Measurements from ENCODE around the gene CASP3. TPM values are rescaled to one million over a fixed set of nuclear protein-coding genes. Genes with fewer than 3 reads are reported as not detected.
A peak's percentile ranks its signal among the peaks of the same experiment; 100 is the strongest.

Gene CASP3
- total and polyA plus RNA-seq, 9 of the 15 experiments (the other 6 are each of a cell fraction or from before 2014, with no cell fraction given) = 17.6 to 40.1 (median 31.8) TPM

DNA sequence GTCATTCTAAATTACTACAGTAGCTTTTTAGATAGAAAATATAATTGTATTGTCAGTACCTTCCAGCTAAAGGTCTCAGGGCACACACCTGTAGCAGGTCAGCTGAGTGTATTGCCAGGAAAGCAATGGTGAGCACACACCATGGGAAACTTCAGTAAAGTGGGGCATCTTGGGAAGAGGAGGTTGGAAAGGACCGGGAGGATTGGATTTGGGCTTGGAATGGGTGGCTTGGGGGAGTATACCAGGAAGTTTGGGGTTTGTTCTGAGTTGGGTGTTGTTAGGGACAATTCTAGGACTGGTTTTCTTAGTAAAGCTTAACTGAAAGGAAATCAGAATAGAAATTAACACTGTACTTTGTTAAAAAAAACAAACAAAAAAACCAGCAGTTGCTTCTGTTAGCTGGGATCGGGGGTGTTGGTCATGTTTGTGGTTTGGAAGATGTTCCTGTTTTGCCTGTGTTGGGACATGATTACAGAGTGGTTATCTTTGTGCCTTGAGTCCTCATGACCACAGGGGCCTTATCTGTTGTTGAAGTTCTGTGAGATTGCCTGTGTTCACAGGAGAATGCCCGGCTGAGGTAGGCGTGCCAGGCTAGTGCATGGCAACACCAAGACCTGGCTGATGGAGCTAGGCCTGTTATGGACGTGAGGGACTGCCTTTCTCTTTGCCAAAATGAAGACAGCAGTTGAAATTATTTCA lies 35.4 kb upstream of the CASP3 start (continued):
- TF ChIP-seq, protein P1, sequence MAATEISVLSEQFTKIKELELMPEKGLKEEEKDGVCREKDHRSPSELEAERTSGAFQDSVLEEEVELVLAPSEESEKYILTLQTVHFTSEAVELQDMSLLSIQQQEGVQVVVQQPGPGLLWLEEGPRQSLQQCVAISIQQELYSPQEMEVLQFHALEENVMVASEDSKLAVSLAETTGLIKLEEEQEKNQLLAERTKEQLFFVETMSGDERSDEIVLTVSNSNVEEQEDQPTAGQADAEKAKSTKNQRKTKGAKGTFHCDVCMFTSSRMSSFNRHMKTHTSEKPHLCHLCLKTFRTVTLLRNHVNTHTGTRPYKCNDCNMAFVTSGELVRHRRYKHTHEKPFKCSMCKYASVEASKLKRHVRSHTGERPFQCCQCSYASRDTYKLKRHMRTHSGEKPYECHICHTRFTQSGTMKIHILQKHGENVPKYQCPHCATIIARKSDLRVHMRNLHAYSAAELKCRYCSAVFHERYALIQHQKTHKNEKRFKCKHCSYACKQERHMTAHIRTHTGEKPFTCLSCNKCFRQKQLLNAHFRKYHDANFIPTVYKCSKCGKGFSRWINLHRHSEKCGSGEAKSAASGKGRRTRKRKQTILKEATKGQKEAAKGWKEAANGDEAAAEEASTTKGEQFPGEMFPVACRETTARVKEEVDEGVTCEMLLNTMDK (IDR thresholded peaks at IDR 0.05; ENCODE audit: borderline replicate concordance, insufficient read depth, low read depth, low read length, poor library complexity, severe bottlenecking) = no peak
- TF ChIP-seq, protein P2, sequence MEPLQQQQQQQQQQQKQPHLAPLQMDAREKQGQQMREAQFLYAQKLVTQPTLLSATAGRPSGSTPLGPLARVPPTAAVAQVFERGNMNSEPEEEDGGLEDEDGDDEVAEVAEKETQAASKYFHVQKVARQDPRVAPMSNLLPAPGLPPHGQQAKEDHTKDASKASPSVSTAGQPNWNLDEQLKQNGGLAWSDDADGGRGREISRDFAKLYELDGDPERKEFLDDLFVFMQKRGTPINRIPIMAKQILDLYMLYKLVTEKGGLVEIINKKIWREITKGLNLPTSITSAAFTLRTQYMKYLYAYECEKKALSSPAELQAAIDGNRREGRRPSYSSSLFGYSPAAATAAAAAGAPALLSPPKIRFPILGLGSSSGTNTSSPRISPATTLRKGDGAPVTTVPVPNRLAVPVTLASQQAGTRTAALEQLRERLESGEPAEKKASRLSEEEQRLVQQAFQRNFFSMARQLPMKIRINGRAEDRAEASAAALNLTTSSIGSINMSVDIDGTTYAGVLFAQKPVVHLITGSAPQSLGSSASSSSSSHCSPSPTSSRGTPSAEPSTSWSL (CRISPR knock-in tag; IDR thresholded peaks at IDR 0.05; ENCODE audit: borderline replicate concordance) = no peak
- TF ChIP-seq PHF21A (IDR thresholded peaks at IDR 0.05; ENCODE audit: borderline replicate concordance, low read depth) (no peak), HLTF (IDR thresholded peaks at IDR 0.05) (peak; percentile 69; the same call in 1 of the 2 replicates), BCL6 (CRISPR knock-in tag; IDR thresholded peaks at IDR 0.05) (no peak), BRD4 (IDR thresholded peaks at IDR 0.05) (no peak), PURB (CRISPR knock-in tag; IDR thresholded peaks at IDR 0.05; ENCODE audit: low read depth) (no peak), U2AF1 (optimal IDR thresholded peaks at IDR 0.05; ENCODE audit: low read depth, low read length) (no peak), EP400 (IDR thresholded peaks at IDR 0.05) (peak; percentile 34; the same call in 1 of the 2 replicates), POLR2A (conservative IDR thresholded peaks at IDR 0.05) (no peak), HSF4 (CRISPR knock-in tag; IDR thresholded peaks at IDR 0.05; ENCODE audit: borderline replicate concordance) (no peak), PCBP2 (IDR thresholded peaks at IDR 0.05; ENCODE audit: low read depth, low read length, poor library complexity, severe bottlenecking) (no peak), BDP1 (IDR thresholded peaks at IDR 0.05; ENCODE audit: insufficient read depth, insufficient read length) (no peak), XRCC5 (IDR thresholded peaks at IDR 0.05; ENCODE audit: low read depth, low read length) (no peak), ZFP36 (IDR thresholded peaks at IDR 0.05; ENCODE audit: low read depth, low read length, partially characterized antibody) (no peak), NBN (IDR thresholded peaks at IDR 0.05; ENCODE audit: low read depth) (peak; percentile 93), TAL1 (IDR thresholded peaks at IDR 0.05) (peak; percentile 98), HDAC3 (IDR thresholded peaks at IDR 0.05; ENCODE audit: borderline replicate concordance, partially characterized antibody) (peak; percentile 88), BMI1 (IDR thresholded peaks at IDR 0.05; ENCODE audit: low read length) (no peak)
- TF ChIP-seq, protein P3, sequence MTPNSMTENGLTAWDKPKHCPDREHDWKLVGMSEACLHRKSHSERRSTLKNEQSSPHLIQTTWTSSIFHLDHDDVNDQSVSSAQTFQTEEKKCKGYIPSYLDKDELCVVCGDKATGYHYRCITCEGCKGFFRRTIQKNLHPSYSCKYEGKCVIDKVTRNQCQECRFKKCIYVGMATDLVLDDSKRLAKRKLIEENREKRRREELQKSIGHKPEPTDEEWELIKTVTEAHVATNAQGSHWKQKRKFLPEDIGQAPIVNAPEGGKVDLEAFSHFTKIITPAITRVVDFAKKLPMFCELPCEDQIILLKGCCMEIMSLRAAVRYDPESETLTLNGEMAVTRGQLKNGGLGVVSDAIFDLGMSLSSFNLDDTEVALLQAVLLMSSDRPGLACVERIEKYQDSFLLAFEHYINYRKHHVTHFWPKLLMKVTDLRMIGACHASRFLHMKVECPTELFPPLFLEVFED (CRISPR knock-in tag; conservative IDR thresholded peaks at IDR 0.05) = peak; percentile 89
- TF ChIP-seq, protein P4, sequence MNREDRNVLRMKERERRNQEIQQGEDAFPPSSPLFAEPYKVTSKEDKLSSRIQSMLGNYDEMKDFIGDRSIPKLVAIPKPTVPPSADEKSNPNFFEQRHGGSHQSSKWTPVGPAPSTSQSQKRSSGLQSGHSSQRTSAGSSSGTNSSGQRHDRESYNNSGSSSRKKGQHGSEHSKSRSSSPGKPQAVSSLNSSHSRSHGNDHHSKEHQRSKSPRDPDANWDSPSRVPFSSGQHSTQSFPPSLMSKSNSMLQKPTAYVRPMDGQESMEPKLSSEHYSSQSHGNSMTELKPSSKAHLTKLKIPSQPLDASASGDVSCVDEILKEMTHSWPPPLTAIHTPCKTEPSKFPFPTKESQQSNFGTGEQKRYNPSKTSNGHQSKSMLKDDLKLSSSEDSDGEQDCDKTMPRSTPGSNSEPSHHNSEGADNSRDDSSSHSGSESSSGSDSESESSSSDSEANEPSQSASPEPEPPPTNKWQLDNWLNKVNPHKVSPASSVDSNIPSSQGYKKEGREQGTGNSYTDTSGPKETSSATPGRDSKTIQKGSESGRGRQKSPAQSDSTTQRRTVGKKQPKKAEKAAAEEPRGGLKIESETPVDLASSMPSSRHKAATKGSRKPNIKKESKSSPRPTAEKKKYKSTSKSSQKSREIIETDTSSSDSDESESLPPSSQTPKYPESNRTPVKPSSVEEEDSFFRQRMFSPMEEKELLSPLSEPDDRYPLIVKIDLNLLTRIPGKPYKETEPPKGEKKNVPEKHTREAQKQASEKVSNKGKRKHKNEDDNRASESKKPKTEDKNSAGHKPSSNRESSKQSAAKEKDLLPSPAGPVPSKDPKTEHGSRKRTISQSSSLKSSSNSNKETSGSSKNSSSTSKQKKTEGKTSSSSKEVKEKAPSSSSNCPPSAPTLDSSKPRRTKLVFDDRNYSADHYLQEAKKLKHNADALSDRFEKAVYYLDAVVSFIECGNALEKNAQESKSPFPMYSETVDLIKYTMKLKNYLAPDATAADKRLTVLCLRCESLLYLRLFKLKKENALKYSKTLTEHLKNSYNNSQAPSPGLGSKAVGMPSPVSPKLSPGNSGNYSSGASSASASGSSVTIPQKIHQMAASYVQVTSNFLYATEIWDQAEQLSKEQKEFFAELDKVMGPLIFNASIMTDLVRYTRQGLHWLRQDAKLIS (CRISPR knock-in tag; IDR thresholded peaks at IDR 0.05) = no peak
